ENCODE results near the gene GRAMD1A.

Gene GRAMD1A

DNA sequence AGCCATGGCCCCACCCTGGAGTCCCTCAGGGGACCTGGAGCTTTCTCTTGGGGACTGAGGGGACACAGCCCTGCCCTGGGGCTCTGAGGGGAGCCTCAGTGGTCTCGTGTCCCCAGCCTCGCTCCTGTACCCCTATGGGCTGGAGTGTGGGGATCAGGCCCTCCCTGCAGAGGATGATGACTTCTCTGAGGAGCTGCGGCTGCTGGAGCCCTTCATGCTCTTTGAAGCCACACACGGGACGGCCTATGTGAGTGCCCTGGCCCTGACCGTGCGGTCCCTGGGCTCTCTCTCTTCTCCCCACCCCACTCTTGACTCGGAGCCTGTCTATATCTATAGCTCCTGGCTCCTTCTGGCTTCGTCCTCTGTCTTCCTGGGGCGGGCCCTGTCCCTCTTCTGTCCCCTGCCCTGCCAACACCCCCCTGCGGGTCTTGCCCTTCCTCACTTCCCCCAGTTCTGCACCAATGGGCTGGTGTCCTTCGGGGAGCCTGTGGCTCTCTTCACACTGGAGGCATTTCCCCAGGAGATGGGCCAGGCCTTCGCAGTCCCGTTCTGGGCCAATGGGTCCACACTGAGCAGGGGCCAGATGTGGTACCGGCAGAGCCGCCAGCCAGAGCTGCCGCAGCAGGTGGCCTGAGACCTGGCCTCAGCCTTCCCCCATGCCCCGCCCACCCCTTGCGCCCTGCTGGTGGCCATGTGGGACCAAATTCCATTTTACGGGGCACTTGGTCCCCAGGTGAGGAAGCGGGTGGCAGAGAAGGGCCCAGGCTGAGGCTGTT, 74.5 kb downstream of the GRAMD1A start:
- TF ChIP-seq, protein P1, sequence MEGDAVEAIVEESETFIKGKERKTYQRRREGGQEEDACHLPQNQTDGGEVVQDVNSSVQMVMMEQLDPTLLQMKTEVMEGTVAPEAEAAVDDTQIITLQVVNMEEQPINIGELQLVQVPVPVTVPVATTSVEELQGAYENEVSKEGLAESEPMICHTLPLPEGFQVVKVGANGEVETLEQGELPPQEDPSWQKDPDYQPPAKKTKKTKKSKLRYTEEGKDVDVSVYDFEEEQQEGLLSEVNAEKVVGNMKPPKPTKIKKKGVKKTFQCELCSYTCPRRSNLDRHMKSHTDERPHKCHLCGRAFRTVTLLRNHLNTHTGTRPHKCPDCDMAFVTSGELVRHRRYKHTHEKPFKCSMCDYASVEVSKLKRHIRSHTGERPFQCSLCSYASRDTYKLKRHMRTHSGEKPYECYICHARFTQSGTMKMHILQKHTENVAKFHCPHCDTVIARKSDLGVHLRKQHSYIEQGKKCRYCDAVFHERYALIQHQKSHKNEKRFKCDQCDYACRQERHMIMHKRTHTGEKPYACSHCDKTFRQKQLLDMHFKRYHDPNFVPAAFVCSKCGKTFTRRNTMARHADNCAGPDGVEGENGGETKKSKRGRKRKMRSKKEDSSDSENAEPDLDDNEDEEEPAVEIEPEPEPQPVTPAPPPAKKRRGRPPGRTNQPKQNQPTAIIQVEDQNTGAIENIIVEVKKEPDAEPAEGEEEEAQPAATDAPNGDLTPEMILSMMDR (IDR thresholded peaks at IDR 0.05; ENCODE audit: insufficient read depth, low read depth, low read length, missing control alignments), result no peak
- H3K4me3 ChIP-seq (ENCODE audit: low read length), result no peak overlapping the region
- DNase-seq (ENCODE audit: low read depth), result no peak

DNA sequence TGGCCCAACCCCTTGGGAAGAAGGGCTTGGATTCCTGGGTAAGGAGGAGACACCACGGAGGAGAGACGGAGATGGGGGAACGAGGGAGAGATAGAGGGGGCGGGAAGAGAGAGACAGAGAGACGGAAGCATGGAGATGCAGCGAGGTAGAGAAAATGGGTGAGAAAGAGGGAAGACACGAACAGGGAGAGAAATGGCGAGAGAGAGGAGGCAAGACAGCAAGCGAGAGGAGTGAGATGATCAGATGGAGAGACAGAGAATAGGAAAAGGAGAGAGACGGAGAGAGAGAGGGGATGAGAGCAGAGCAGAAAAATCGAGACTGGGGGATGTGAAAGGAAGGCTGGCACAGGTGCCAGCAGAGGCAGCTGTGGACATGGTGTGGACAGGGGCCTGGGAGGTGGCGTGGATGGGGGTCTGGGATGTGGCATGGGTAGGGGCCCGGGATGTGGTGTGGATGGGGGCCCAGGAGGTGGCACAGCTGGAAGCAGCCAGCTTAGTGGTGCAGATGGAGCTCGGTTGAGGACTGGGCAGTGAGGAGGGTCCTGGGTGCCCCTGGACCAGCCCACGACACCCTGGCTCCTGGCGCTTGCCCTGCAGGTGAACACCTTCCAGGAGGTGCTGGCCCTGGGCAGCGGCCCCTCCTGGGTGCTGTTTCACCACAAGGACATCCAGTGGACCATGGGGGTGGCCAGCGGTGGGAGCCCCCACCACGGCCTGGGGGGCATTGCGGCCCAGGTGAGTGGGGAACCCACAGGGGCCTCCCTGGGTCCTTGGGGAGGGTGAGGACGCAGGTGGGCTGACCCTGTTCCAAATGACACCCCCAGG, 75.3 kb downstream of the GRAMD1A start:
- TF ChIP-seq, protein P1 (IDR thresholded peaks at IDR 0.05; ENCODE audit: insufficient read depth, low read depth, low read length, missing control alignments), result no peak
- DNase-seq (ENCODE audit: low read depth), result no peak
- no peak overlapping the region for H3K4me3 ChIP-seq (ENCODE audit: low read length)

DNA sequence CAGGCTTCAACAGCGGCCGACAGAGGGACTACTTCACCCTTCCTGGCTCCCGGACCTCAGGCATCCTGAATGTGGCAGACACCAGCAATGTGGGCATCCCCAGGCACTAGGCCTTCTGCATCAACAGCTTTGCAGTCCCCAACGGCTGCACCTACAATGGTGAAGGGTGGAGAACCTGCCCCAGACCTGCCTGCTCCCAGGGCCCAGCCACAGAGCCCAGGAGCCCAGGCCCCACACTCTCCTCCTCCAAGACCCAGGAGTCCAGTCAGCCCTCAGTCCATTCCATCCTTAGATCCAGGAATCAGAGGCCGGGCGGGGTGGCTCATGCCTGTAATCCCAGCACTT, 75.9 kb downstream of the GRAMD1A start:
- TF ChIP-seq, protein P1 (IDR thresholded peaks at IDR 0.05; ENCODE audit: insufficient read depth, low read depth, low read length, missing control alignments), result no peak

More for the DNA sequence above, 75.9 kb downstream of the GRAMD1A start:
- no peak overlapping the region for H3K4me3 ChIP-seq (ENCODE audit: low read length)
- no peak for DNase-seq (ENCODE audit: low read depth)
